Natural killer cell treated with Interleukin-12 subunit alpha and Interleukin-12 subunit beta and Interleukin-15 and Interleukin-18, amount 100 ng/mL, for 72 hours (primary cell): ENCODE measurements around the gene HLA-DOB. TPM values are rescaled to one million over a fixed set of nuclear protein-coding genes. Genes with fewer than 3 reads are reported as not detected.

ENCODE experiments used
- ATAC-seq, 2 donors: fragments of 150-1000 bp; cut with Tn5 transposase in 1 of 2; sonication (Bioruptor Pico), chemical (Tn5 transposase) in 1 of 2; 2 replicates each; pipeline ENCODE4 v1.10.0; 2021
- DNase-seq: peaks from one replicate; pipeline ENCODE4 v3.0.0; 2022; ENCODE audit warnings: low spot score
- H3K27ac Mint-ChIP-seq, 2 donors: 1 replicate in 1 of 2; 2 replicates in 1 of 2; pipeline ENCODE4 v1.8.0; 2022; ENCODE audit warnings: mixed read lengths in 2 of 2, mild to moderate bottlenecking in 1 of 2, moderate library complexity in 1 of 2
- H3K27me3 Mint-ChIP-seq, 2 donors: 1 replicate in 1 of 2; 2 replicates in 1 of 2; pipeline ENCODE4 v1.8.0; 2022; ENCODE audit warnings: mixed read lengths in 2 of 2
- H3K36me3 Mint-ChIP-seq: one replicate; pipeline ENCODE4 v1.8.0; 2022; ENCODE audit warnings: mixed read lengths
- H3K4me1 Mint-ChIP-seq, 2 donors: 1 replicate in 1 of 2; 2 replicates in 1 of 2; pipeline ENCODE4 v1.8.0; 2022; ENCODE audit warnings: low read depth in 2 of 2, mixed read lengths in 2 of 2, mild to moderate bottlenecking in 1 of 2
- H3K4me3 Mint-ChIP-seq: one replicate; pipeline ENCODE4 v1.8.0; 2022; ENCODE audit warnings: mixed read lengths
- H3K9me3 Mint-ChIP-seq: 2 replicates; pipeline ENCODE4 v1.8.0; 2022; ENCODE audit warnings: mixed read lengths
- total RNA-seq, 2 donors: library from RNA; stranded (reverse); gene quantifications; one replicate each; pipeline ENCODE4 v1.2.3, GENCODE V29; 2022

HLA-DOB gene
- total RNA-seq, 2 donors from 2014 or later = 3.3 to 13.9 TPM

DNA sequence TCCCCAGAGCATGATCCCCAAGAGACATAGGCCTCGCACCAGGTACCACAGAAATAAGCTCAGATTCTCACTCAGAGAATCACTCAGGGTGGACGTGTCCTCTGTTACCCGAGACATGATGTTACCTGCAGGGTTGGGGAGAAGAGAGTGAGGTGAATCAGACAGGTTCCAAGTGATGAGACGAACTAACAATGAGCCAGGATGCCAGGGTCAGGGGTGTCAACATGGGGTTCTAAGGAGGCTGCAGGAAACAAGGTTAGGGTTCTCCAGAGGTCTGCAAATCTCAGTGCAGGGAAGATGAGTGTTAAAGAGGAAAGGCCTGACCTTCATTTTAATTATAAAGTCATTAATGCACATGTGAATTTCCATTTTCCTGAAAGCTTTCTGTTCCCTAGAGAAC lies 34.2 kb upstream of the HLA-DOB start:
- Mint-ChIP-seq H3K27me3 (no peaks in the 10 kb centered on the region), H3K27ac (peak overlapping the region; percentile 98 to 100), H3K36me3 (peaks cover 79% of the 10 kb centered on the region), H3K4me3 (peak overlapping the region; percentile 97), H3K4me1 (peaks cover 65 to 78% of the 10 kb centered on the region in 2 donors), H3K9me3 (no peaks in the 10 kb centered on the region)
- ATAC-seq = no peak
- no peak for DNase-seq

DNA sequence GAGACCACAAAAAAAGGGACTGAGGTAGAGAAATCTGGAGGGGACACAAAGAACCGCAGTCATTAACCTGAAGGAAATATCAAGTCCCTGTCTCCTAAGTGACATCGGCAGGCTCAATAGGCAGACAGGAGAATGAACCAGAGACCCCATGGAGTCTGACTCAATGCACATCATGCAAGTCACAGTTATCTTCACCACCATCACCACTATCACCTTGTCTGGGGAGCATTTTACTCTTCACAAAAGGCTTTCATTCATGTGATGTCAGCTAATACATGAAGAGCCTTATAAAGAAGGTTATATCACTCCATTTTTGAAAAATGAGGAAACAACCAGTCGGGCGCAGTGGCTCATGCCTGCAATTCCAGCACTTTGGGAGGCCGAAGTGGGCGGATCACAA lies 32.3 kb upstream of the HLA-DOB start:
- no peaks in the 10 kb centered on the region for H3K27me3 Mint-ChIP-seq
- no peaks in the 10 kb centered on the region for H3K9me3 Mint-ChIP-seq
- ATAC-seq = no peak
- peak overlapping the region; percentile 95 for H3K4me3 Mint-ChIP-seq
- DNase-seq = no peak
- H3K27ac Mint-ChIP-seq = peak overlapping the region; percentile 98 to 100
- peaks cover 68 to 76% of the 10 kb centered on the region in 2 donors for H3K4me1 Mint-ChIP-seq
- peaks cover 77% of the 10 kb centered on the region for H3K36me3 Mint-ChIP-seq

DNA sequence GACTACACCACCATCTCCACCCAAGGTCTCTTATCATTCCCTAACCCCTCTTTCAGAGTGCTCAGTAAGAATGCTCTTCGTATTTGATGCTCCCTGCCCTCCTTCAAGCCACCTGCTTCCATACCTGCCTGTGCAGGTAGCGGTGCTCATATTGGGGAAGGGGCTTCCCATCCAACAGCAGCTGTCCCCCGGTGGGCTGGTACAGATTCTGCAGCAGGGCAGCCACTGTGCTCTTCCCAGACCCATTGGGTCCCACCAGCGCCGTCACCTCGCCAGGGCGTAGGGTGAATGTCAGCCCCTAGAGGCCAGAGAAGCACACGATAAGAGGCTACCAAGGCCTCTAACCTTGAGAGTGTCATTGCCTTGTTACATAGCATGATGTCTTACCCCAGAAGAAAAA lies 31.0 kb upstream of the HLA-DOB start:
- Mint-ChIP-seq H3K9me3 (no peaks in the 10 kb centered on the region), H3K27ac (peak overlapping the region; percentile 98 to 100), H3K27me3 (no peaks in the 10 kb centered on the region), H3K4me1 (peaks cover 74 to 81% of the 10 kb centered on the region in 2 donors), H3K4me3 (peak overlapping the region; percentile 95), H3K36me3 (peaks cover 81% of the 10 kb centered on the region)
- DNase-seq = no peak
- ATAC-seq = no peak

DNA sequence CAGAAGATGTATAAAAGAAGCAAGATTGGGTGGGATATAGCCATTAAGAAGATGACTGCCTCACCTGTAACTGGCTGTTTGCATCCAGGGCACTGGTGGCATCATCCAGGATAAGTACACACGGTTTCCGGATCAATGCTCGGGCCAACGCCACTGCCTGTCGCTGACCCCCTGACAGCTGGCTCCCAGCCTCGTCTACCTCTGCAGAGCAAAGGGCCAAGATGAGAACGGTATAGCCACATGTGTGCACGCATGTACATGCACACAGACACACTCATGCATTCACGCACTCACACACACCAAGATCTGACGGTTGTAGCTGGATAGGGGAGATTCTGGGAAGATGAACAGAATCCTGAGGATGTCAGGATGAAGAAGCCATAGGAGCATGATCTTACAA lies 30.2 kb upstream of the HLA-DOB start:
- H3K27me3 Mint-ChIP-seq = no peaks in the 10 kb centered on the region
- H3K36me3 Mint-ChIP-seq = peaks cover 81% of the 10 kb centered on the region
- H3K27ac Mint-ChIP-seq = peak overlapping the region; percentile 98 to 100
- no peaks in the 10 kb centered on the region for H3K9me3 Mint-ChIP-seq
- peak overlapping the region; percentile 95 for H3K4me3 Mint-ChIP-seq
- ATAC-seq (no peak), DNase-seq (no peak)
- peaks cover 80 to 85% of the 10 kb centered on the region in 2 donors for H3K4me1 Mint-ChIP-seq

DNA sequence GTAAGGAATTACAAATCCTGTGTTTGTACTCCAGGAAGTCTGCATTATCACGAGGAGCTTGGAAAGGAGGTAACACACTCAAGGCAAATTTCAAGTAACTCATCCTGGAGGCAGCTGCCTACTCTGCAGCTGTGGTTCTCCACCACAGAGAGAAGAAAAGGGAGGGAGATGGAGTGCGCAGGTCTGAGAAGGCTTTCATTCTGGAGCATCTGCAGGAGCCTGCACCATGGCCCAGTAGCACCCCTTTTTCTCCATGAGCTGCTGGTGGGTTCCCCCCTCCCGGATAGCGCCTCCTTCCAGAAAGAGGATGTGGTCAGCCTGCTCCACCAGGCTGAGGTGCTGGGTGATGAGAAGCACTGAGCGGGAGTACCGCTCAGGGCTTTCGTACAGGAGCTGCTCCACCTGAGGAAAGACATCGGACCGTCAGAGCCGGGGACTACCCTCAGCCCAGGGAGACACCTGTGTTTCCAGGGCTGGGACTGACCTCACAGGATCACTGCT lies 28.6 kb upstream of the HLA-DOB start:
- ATAC-seq (peak in 1 of 2 donors; percentile 1), DNase-seq (peak; percentile 74)
- H3K9me3 Mint-ChIP-seq = no peaks in the 10 kb centered on the region
- H3K36me3 Mint-ChIP-seq = peaks cover 78% of the 10 kb centered on the region
- H3K27me3 Mint-ChIP-seq = no peaks in the 10 kb centered on the region
- peaks cover 81 to 85% of the 10 kb centered on the region in 2 donors for H3K4me1 Mint-ChIP-seq
- H3K4me3 Mint-ChIP-seq = peak overlapping the region; percentile 95
- peak overlapping the region; percentile 98 to 100 for H3K27ac Mint-ChIP-seq

DNA sequence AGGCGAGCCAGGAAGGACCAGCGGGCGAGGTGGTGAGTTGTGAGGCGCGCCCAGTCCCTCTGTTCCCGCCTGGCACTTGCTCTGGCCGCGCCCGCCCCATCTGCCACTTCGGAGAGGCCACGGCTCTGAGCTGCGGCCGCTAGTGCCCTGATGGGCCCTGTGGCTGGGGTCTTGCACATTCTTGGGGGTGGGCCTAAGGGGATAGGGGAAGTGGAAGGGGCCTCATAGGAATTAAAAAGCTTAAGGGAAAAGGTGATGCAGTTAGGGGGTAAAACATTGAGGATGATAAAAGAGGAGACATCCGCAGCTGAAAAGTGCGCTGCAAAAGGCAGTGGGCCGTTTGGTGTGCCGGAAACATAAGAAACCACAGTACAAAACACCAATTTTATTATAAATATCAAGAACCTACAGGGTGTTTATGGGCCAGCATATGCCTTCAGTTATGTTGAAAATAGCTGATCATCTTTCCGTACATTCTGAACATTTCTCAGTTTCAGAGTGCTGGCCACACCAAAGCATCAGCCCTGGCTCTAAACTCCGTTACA lies 28.1 kb upstream of the HLA-DOB start:
- H3K9me3 Mint-ChIP-seq = no peaks in the 10 kb centered on the region
- H3K4me3 Mint-ChIP-seq = peak overlapping the region; percentile 95
- peak overlapping the region; percentile 98 to 100 for H3K27ac Mint-ChIP-seq
- H3K36me3 Mint-ChIP-seq = peaks cover 77% of the 10 kb centered on the region
- ATAC-seq (no peak), DNase-seq (no peak)
- H3K27me3 Mint-ChIP-seq = no peaks in the 10 kb centered on the region
- H3K4me1 Mint-ChIP-seq = peaks cover 81 to 85% of the 10 kb centered on the region in 2 donors

DNA sequence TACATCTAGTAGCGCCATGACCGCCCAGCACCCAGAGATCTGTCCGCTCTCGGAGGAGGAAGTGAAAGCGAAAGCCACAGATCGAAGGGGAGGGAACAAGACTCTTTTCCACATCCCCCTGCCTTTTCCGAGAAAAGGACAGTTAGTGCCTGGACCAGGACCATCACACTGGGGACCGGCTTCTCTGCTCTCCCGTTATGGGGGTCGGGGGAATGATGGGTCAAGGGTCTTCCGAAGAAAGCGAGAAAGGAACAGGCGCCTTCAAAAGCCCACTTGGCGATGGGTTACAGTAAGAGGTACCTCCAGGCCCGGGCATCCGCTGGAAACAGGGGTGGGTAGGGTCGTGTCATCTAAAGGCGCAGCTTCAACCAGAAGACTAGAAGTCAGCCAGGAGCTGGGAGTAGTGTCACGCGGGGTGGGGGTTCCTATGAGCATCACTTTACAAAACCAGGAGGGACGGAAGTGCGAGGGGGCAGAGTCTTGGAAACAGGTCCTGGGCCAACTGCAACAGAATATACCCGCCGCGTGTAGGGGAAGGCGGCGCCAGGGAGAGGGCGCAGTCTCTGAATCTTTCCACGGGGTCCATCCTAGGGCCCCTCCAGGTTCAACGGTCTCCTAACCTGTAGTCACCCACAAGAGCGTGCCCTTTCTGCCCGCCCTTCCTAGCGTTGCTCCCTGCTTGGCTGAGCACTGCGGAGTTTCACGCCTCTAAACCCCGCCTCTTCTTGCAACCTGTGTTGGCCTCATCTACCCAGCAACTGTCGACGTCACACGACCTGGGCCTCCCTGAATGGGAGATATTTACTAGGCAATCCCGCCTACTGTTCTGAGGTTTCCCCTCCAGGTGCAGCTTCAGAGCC lies 27.4 kb upstream of the HLA-DOB start, which contains the start of gene PSMB8:
PSMB8 (minus strand) TSS at position 69 of the 860 bp plus-strand sequence; CDS start at position 18, 51 bp downstream.
- H3K4me1 Mint-ChIP-seq = peaks cover 78 to 83% of the 10 kb centered on the region in 2 donors
- H3K27ac Mint-ChIP-seq = peak within 1 kb of the TSS; percentile 98 to 100
- H3K4me3 Mint-ChIP-seq = peak within 1 kb of the TSS; percentile 95

DNA sequence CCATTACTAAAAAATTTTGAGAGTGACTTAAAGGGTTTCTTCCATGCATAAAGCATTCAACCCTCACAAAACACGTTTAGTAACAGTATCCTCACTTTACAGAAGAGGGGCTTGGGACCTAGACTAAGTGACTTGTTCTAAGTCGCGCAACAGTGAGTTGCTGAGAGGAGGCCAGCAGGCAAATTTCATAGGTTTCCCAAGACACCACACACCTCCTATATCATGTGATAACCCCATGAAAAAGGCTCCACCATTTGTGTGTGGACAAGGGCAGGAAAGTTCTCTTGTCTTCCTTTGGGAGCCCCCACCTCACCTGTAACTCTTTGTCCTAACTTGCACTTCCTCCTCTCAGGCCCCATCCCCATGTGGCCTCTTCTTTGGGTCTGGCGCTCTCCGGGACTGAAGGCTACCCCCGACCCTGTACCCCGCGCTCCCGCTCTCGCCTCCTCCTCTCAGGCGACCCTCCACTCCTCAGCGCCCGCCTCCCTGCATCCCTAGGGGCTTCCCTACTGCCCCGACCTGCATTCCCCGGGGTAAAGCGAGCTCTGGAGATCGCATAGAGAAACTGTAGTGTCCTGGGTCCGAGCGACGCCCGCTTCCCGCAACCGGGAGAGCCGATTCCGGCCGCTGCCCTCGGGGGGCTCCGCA lies 26.7 kb upstream of the HLA-DOB start:
- DNase-seq = no peak
- H3K4me3 Mint-ChIP-seq = peak overlapping the region; percentile 95
- H3K27ac Mint-ChIP-seq = peak overlapping the region; percentile 98 to 100
- H3K27me3 Mint-ChIP-seq = no peaks in the 10 kb centered on the region
- H3K4me1 Mint-ChIP-seq = peaks cover 73 to 75% of the 10 kb centered on the region in 2 donors
- H3K36me3 Mint-ChIP-seq = peaks cover 66% of the 10 kb centered on the region
- no peak for ATAC-seq
- H3K9me3 Mint-ChIP-seq = no peaks in the 10 kb centered on the region

More for the DNA sequence above, 27.4 kb upstream of the HLA-DOB start, which contains the start of gene PSMB8:
- DNase-seq (peak; percentile 96), ATAC-seq (peak; percentile 89 to 94)
- H3K27me3 Mint-ChIP-seq = no peaks in the 10 kb centered on the region
- peaks cover 74% of the 10 kb centered on the region for H3K36me3 Mint-ChIP-seq
- no peaks in the 10 kb centered on the region for H3K9me3 Mint-ChIP-seq

DNA sequence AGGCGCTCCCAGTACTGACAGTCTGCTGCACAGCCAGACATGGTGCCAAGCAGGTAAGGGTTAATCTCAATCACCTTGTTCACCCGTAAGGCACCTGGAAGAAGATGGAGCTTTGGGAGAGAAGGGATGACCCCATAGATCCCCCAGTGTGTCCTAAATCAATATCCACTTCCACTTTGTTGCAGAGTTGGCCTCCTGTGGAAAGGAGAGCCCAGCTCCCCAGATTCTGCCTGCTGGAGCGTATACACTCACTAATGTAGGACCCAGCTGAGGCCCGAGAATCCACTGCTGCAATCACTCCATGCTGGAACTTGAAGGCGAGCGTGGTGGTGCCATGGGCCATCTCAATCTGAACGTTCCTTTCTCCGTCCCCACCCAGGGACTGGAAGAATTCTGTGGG lies 25.9 kb upstream of the HLA-DOB start:
- H3K27me3 Mint-ChIP-seq = no peaks in the 10 kb centered on the region
- no peak for DNase-seq
- ATAC-seq = no peak
- H3K4me1 Mint-ChIP-seq = peaks cover 66 to 68% of the 10 kb centered on the region in 2 donors
- peak overlapping the region; percentile 98 to 100 for H3K27ac Mint-ChIP-seq
- no peaks in the 10 kb centered on the region for H3K9me3 Mint-ChIP-seq
- peaks cover 59% of the 10 kb centered on the region for H3K36me3 Mint-ChIP-seq
- peak overlapping the region; percentile 95 for H3K4me3 Mint-ChIP-seq

DNA sequence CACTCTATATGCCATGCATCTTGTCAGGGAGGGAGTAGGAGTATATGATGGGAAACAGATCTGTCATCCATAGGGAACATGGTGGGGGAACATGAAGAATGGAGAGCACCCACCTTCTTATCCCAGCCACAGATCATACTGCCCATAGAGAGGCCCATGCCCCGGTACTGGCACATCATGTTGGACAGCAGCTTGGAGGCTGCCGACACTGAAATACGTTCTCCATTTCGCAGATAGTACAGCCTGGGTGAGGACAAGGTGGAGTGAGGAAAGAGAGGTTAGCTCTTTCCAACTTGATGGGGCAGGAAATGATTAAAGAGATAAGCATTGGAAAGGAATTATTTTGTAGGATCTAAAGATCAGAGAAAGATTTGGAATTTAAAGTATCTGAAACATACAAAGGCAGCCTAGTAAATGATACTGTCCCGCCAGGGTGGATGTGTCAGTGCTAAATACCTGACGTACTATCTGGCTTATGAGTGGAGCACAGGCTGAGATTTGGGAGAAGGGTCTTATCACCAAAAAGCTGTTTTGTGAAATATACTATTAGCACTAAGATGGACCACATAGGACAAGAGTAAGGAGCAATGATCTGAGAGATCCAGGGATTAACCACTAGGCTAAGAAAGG lies 25.3 kb upstream of the HLA-DOB start:
- ATAC-seq = no peak
- peaks cover 57% of the 10 kb centered on the region for H3K36me3 Mint-ChIP-seq
- DNase-seq = no peak
- no peaks in the 10 kb centered on the region for H3K27me3 Mint-ChIP-seq
- no peaks in the 10 kb centered on the region for H3K9me3 Mint-ChIP-seq
- peak overlapping the region; percentile 95 for H3K4me3 Mint-ChIP-seq
- H3K27ac Mint-ChIP-seq = peak overlapping the region; percentile 98 to 100
- peaks cover 66 to 68% of the 10 kb centered on the region in 2 donors for H3K4me1 Mint-ChIP-seq

DNA sequence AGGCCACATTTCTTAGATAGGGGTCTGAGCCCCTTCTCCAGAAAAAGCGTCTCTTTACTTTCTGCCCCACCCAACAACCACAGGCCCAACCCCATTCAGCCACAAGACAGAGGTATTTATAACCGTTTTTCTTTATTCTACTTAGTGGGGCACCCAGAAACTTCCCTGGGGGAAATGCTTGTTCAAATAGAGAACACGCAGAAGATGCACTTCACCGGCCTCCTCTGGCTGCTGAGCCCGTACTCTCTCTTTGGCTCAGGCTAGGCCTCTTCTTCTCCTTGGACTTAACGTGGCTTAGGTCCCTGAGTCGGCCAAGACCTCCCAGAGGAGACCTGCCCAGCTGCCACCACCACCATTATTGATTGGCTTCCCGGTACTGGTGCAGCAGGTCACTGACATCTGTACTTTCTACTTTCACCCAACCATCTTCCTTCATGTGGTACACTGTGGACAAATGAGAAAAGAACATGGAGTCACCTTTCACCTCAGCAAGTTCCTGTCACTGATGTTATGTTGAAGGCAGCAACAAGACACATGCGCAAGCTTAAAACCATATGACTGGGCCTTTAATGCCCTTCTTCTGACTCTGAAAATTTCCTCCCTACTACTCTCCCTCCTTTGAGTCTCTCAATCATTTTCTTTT lies 23.9 kb upstream of the HLA-DOB start:
- no peak for ATAC-seq
- Mint-ChIP-seq H3K27ac (peak overlapping the region; percentile 98 to 100), H3K27me3 (no peaks in the 10 kb centered on the region), H3K36me3 (peaks cover 63% of the 10 kb centered on the region), H3K4me3 (peak overlapping the region; percentile 95), H3K4me1 (peaks cover 68 to 69% of the 10 kb centered on the region in 2 donors), H3K9me3 (no peaks in the 10 kb centered on the region)
- no peak for DNase-seq

DNA sequence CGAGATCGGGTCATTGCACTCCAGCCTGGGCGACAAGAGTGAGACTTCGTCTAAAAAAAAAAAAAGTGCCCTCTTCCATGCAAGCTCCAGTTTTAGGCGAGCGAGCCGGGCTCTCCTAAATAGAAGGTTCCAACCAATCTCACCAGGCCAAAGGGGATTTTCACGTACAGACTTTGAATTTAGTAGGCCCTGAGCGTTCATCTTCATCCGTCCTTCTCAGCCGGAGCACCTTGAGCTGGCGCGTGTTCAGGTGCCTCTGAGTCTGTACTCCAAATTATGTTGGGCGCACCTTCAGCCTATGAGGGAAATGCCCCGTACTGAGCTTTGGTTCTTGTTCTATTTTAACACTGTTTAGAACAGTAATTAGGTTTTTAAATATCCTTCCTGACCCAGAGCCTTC lies 22.6 kb upstream of the HLA-DOB start:
- no peaks in the 10 kb centered on the region for H3K9me3 Mint-ChIP-seq
- peaks cover 68 to 69% of the 10 kb centered on the region in 2 donors for H3K4me1 Mint-ChIP-seq
- no peaks in the 10 kb centered on the region for H3K27me3 Mint-ChIP-seq
- ATAC-seq = no peak
- H3K27ac Mint-ChIP-seq = peak overlapping the region; percentile 98 to 100
- peak overlapping the region; percentile 89 for H3K4me3 Mint-ChIP-seq
- DNase-seq = no peak
- peaks cover 62% of the 10 kb centered on the region for H3K36me3 Mint-ChIP-seq
